Hematopoietic multipotent progenitor cell treated with erythropoietin and hydrocortisone succinate and interleukin-3 and kit ligand, for 17 days (in vitro differentiated cells): Measurements from ENCODE around the gene MRPL18.
"Not testable (repeated sequence)": the region's sequence is repeated elsewhere in the genome, so short reads cannot be mapped to it uniquely, and the experiment has no call there.

ENCODE experiments used
- DNase-seq: peaks from one replicate; pipeline ENCODE4 v3.0.0-alpha.2; 2015; ENCODE audit warnings: low spot score

Gene MRPL18

DNA sequence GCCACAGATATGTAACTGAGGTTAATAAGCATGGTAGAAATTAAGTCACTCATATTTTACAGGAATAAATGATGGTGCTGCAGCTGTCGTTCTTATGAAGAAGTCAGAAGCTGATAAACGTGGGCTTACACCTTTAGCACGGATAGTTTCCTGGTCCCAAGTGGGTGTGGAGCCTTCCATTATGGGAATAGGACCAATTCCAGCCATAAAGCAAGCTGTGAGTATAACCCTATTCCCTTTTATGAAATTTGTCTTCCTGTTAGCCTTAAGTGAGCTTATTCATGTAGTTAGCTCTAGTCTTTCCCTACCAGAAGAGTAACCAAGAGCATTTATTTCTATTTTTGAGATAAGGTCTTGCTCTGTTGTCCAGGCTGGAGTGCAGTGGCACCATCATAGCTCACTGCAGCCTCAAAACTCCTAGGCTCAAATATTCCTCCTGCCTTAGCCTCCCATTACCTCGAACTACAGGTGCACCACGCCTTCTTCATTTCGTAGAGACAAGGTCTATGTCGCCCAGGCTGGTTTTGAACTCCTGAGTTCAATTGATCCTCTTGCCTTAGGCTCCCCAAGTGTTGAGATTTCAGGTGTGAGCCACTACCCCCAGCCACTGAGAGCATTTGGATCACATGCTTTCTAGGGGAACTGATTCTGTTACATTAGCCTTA, 12.9 kb upstream of the MRPL18 start:
- no peak for DNase-seq

DNA sequence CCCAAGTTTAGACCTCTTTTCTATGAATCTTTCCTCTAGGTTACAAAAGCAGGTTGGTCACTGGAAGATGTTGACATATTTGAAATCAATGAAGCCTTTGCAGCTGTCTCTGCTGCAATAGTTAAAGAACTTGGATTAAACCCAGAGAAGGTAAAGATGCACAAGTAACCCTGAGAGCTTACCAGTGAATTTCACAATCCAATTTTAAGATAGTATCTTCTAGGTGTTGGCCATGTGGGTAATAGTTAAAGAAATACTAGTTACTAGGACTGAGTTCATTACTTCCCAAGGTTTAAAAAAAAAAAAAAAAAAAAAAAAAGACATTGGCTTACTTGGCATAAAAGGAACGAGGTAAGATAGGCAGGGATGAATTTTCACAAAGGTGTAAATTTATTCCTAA, 12.1 kb upstream of the MRPL18 start:
- DNase-seq, result no peak

DNA sequence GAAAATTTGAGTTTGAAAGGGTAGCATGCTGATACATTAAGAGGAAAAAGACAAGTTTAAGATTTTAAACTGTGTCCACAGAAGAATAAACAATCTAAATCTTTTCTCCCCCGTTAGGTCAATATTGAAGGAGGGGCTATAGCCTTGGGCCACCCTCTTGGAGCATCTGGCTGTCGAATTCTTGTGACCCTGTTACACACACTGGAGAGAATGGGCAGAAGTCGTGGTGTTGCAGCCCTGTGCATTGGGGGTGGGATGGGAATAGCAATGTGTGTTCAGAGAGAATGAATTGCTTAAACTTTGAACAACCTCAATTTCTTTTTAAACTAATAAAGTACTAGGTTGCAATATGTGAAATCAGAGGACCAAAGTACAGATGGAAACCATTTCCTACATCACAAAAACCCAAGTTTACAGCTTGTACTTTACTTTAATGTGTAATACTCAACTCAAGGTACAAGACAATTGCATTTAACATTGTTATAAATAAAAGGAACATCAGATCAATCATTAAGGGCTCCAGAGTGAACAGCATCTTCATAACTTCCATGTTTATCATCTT, 11.6 kb upstream of the MRPL18 start:
- DNase-seq, result no peak

DNA sequence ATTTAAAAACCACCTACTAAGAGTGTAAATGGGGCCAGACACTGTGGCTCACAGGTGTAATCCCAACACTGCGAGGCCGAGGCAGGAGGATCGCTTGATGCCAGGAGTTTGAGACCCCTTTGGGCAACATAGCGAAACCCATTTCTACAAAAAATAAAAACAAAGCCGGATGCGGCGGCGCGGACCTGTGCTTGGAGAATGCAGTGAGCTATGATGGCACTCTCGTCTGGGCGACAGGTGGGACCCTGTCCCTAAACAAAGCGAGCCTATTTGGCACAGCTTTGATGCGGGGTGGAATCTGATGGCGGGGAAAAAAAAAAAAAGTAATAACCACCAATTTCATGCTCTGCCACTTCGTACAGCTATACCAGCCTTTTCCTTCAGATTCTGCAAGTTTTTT, 2.0 kb upstream of the MRPL18 start:
- no peak for DNase-seq

DNA sequence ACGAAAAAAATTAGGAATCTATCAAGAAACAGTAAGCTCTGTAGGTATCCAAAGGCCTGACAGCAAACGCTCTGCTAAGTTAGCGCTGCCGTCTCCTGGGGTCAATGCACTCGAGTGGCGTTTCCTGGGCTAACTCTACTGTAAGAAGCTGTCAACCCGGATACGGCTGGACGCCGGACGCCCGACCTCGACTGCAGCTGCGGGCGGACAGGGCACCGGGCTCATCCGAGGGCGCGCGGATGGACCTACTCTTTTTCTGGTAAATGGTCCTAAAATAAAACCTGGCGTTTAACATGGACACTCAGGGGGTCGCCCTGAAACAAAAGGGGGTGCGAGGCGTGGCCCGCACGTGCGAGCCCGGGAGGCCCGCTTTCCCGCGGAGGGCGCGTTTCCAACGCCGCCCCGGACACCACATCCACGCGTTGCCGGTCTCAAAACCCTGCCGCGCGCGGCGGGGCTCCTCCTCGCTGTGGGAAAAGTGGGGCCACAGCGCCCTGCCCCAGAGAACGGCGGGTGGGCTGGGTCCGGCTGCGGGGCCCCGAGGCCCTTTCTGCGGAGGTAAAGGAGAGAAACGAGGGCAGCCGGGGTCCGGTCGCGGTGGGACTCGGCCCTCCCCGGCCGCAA, 1.4 kb upstream of the MRPL18 start:
- peak; percentile 52 for DNase-seq

DNA sequence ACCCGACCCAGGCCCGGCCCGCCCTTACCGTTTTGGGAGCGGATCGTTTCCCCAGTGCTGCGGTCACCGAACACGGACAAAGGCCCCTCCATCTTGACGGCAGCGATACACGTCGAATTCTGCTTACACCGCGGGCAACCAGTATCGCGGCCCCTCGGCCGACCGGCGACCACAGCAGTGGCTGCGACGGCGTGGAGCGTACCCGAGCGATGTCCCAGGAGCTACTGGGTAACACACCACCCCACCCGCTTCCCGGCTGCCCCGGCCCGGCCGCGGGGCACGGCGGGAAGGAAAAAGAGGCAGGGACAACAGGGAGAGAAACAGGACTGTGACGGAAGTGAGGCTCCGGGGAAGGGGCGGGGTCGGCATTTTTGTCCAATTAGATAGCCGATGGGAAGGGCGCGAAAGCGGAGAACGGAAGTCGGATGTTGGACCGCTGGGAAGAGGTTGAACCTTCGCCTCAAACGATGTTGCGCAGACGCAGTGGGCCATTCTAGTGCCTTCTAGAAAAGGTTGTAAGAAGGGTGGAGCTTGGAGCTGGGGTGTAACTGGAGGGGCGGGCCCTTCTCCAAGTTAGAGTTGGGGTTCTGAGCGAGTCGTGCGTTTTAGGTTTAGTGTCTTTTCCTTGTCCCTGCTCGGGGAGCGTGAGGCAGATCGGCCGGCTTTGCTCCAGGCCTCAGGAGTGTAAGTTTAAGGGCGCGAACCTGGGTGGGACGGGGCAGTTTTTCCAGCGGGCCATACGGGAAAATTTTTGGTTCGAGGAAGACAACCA, 704 bp upstream of the MRPL18 start, which contains the start of gene TCP1:
TCP1 (minus strand) TSS at position 226 of the 772 bp plus-strand sequence; CDS start at position 92, 134 bp downstream.
- DNase-seq, result peak; percentile 99

DNA sequence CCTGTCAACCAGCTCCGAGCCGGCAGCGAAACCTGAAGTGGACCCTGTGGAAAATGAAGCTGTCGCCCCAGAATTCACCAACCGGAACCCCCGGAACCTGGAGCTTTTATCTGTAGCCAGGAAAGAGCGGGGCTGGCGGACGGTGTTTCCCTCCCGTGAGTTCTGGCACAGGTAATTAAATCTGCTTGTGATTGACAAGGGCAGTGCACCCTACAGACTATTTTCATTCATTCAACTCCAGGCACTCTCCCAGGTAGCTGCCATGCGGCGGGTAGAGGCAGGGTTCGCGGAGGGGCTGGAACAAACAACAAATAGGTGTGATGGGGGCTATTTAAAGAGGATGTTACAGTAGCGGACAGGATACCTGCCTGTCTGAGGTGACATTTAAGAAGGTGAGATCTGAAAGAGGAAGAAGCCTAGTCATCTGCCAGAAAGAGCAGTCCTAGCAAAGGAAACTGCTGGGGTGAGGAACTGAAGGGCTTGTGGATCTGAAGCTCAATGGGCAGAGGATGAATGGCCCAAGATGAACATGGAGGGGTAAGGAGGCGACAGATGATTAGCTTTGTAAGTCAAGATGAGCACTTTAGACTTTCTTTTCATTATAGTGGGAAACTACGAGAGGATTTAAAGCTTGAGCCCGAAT, 810 bp downstream of the MRPL18 start:
- DNase-seq, result peak; percentile 40

DNA sequence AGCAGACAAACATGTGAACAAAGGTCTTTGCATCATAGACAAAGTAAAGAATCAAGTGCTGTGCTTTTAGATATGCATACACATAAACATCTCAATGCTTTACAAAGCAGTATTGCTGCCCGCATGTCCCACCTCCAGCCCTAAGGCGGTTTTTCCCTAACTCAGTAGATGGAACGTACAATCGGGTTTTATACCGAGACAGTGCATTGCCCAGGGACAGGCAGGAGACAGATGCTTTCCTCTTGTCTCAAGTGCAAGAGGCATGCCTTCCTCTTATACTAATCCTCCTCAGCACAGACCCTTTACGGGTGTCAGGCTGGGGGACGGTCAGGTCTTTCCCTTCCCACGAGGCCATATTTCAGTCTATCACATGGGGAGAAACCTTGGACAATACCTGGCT, 4.7 kb downstream of the MRPL18 start:
- DNase-seq, result not testable (repeated sequence)

DNA sequence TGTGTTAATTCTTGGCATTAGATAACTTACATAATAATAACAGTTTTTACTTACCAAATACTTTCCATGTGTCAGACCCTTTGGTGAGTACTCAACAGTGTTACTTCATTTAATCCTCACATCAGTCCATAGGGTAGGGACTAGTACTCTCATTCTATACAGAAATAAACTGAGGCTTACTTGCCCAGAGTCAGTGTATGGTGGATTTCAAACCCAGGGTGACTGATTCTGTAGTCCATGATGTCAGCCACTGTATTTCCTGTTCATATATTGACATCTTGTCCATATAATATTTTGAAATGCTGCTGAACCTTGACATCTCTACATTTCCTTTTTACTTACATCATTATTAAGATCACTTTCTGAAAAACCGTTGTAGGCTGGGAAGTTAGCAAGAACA, 7.3 kb downstream of the MRPL18 start:
- DNase-seq, result no peak

DNA sequence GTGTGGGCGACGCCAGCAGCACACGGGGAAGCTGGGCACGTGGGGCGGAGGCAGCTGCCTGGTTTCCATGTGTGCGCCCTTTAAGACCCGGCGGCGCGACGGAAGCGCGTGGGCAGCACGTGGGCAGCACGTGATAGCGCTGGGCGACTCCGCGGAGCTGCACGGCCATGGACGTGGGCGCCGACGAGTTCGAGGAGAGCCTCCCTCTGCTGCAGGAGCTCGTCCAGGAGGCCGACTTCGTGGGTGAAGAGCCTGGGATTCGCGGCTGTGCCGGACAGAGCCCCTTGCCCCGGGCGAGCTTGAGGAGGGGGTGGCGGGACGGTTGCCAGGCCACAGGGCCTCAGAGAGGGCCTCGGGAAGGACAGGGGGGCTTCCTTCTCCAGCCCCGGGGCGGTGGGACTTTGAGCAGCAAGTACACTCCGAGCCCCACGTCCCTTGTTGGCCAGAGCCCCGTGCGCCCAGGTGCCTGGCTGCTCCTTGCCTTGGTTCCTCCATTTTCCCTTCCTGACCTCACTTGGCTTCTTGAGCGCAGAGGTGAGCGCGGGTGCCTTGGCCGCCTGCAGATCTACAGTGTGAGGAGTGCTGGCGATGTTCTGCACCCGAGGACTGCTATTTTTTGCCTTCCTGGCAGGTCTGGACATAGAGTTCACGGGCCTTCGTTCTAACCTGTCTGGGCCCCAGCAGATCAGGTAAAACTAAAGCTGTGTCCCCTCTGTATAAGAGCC, 10.0 kb downstream of the MRPL18 start, which contains the start of gene PNLDC1:
PNLDC1 (plus strand) TSS at position 136 of the 725 bp plus-strand sequence; CDS start at position 168, 32 bp downstream.
- DNase-seq, result no peak

DNA sequence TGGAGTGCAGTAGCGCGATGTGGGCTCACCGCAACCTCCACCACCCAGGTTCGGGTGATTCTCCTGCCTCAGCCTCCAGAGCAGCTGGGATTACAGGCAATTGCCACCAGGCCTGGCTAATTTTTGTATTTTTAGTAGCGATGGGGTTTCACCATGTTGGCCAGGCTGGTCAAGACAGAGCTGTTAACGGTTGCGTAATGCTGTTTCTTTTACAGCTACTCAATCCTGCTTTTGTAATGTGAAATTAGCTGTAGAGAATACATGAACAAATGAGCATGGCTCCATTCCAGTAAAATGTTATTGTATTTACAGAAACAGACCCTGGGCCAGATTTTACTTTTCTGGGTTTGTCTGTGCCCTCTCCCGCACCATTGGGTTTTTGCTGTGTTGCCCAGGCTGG, 11.7 kb downstream of the MRPL18 start:
- no peak for DNase-seq

DNA sequence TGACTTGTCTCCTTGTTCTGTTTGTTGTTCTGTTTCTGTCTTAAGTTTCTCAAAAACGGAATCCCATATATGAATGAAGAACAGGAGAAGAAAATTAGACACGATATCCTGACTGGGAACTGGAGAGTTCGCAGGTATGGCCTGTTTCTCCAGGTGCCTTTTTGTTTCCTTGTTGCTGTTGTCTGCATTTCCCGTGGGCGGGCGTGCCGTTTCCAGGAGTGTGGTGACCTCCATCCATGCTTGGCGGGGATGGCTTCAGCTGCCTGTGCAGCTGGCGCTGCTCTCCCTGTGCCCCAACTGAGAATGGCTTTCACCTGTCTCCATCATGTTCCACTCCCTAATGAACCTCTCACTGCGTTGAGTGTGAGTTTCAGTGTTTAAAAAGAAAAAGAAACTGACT, 14.2 kb downstream of the MRPL18 start:
- DNase-seq, result no peak

DNA sequence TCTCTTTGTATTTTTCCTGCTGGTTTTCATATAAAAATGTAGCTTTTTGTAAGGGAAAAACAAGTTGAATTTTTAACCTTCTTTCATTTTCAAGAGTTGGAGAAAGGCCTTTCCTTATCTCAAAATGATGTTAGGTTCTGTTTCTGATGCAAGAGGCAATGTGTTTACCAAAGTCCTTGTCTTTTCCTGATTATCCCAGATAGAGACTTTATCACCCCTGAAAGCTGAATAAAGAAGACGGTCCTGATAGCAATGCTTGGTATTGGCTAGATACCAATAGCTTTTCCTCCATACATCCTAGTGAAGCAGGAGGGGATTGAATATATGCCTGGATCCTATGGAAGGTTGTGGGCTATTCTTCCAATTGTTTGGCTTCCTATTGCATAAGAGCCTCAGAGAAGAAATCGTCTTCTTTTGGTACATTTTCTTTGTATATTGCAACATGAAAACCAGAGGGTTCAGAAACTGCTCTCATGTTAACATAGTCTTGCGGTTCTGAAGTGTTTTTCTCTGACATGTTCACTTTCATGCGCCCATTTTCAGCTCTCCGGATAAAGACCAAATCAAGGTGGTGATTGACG, 15.3 kb downstream of the MRPL18 start:
- no peak for DNase-seq

DNA sequence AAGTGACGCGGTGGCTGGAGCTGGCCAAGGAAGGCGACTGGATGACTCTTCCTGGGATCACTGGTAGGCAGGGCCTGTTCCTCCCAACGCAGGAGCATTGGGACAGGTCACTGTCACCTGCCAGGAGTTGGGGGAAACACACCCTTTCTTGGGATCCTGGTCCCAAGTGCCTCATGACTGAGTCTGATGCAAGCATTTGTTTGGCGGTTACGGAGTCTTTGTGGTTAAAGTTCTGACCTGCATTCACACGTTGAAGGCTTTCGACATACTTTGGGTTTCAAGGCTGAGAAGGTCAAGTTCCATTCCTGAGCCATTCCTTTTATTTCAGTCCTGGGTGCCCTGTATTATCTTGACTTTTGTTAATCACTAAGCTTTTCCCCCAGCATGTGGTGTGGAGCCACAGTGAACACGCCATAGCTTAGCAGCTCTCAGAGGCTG, 15.8 kb downstream of the MRPL18 start:
- DNase-seq, result no peak

DNA sequence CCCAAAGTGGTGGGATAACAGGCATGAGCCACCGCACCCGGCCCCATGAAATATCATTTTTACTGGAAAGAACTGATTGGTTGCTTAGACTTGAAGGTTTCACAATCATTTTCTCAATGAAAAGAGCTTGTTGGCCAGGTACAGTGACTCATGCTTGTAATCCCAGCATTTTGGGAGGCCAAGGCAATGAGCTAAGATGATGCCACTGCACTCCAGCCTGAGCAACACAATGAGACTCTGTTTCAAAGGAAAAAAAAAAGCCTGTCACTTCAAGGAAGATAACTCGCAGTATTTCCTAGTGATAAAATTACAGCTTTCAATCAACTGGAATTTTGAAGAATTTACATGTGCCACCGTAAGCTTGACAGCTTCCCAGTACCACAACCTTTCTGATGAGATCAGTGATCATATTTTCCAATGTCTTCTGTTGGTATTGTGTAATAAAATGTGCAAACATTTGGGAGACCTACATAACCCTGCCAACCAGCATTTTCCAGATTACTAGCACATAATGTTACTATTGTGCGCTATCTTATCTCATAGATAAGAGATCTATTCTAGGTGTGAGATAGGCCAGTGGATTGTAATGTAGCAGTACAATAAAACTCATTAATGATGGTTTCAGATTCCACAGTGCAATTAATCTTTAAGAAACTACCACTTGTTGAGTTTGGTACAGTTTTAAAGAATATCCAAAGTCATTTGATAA, 17.0 kb downstream of the MRPL18 start:
- no peak for DNase-seq

DNA sequence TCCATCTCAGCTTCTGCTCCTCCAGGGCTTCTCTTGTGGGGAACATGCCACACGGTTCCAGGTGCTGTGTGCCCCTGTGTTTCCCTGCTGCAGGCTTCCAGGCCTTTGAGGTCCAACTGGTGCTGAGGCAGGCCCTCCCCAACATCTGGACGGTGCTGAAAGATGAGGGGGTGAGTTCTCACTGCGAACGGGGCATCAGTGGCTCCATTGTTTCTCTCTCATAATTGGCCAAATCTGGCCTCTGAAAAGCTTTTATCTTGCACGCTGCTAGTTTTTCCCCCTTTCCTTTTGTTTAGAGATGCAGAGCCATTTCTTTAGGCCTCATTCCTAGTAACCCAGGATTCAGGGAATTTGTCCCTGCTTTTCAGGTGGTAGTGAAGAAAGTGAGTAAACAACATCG, 18.4 kb downstream of the MRPL18 start:
- DNase-seq, result no peak

DNA sequence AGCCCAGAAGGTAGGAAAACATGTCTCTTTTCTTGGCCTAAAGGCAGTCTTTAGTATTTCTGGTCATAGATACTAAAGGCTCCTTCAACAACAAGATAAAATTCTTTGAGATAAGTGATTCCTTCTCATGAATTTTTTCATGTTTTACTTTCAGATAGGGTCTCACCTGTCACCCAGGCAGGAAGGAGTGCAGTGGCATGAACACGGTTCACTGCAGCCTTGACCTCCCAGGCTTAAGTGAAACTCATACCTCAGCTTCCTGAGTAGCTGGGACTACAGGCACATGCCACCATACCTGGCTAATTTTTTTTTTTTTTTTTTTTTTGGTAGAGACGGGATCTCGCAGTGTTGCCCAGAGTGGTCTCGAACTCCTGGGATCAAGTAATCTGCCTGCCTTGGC, 18.9 kb downstream of the MRPL18 start:
- DNase-seq, result no peak

DNA sequence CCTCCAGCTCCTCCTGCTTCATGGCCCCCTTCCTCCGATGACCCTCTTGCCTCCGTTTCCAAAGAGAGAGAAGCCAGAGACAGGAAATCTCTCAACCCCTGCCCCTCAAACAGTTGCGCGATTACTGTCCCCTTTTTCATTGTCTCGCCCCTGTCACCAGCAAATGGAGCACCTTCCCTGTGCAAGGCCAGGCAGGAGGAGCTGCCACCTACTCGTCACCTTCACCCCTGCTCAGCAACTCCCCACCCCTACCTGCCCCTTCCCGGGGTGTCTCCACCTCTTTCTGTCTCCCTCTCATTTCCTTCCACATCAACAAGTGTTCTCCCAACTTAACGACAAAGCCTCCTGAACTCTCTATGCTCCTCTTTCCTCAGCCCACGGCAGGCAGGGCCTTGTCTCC, 23.5 kb downstream of the MRPL18 start:
- no peak for DNase-seq

DNA sequence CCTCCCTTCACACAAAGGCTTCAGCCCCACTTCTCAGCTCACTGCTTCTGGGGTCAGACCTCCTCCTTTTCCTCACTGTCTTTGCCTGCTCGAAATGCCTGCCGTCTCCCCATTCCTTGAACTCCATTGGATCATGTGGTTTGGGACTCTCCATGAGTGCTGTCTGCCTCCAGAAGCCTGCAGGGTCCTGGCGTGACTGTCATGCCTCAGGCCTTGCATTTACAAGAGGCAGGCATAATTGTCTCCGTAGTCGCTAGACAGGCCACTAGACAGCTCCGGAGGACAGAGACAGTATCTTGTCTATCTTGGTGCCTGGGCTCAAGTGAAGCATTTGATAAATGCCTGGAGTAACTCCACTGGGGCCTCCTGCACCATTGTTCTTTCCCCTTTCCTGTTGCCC, 25.1 kb downstream of the MRPL18 start:
- no peak for DNase-seq

DNA sequence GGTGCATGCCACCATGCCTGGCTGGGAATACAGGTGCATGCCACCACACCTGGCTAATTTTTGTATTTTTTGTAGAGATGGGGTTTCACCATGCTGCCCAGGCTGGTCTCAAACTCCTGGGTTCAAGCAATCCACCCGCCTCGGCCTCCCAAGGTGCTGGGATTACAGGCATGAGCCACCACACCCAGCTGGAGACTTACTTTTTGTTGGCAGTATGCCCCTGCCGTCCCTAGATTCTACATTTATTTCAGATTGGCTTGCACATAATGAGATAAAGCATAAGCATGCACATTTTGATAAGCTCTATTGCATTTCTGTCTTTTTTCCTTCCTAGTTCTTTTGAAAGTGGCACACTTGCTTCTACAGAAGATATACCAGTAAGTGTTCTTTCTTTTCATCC, 26.5 kb downstream of the MRPL18 start:
- DNase-seq, result not testable (repeated sequence)
